ENCODE measurements around the gene AP1S2. TPM values are rescaled to one million over a fixed set of nuclear protein-coding genes. Genes with fewer than 3 reads are reported as not detected.
A peak's percentile ranks its signal among the peaks of the same experiment; 100 is the strongest.

AP1S2 gene
- total and polyA plus RNA-seq, 9 of the 15 experiments (the other 6 are each of a cell fraction or from before 2014, with no cell fraction given), result 11.1 to 64.2 (median 25.8) TPM

DNA sequence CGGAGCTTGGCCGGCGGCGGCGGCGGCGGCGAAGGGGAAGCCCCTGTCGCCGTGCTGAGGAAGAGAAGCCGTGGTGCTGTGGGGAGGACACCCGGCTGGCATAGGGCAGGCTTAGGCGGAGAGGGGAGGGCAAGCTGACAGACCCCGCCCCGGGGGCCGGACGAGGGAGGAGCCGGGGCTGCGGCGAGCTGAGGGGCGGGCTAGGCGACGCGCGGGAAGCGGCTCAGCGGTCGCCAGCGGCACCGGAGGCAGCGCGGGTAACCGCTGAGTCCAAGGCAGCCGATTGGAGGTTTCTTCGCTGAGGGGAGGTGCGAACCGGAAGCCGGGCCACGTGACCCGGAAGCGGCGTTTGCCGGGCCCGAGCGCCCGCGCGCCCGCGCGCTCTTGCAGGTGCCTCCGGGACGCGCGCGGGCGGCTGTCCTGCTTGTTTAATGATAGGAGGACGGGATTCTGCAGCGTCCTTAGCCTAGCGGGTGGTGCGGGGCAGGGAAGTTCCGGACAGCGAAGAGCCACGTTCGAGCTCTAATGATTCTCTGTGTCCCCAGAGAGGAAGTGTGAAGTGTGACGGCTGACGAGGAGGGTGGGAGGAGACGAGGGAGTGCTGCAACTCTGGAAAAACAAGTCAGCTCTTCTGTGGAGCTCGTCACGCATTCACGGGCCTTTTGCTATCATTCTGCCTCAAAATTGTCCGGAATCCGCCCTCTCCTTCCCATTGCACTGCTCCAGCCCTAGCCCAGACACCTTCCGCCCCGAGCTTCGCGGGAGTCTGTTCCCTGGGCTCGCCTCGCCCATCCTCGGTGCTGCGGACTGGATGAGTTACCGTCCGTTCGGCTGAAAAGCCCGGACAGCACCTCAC, at the start of gene AP1S2 (continued):
- TF ChIP-seq, protein P1, sequence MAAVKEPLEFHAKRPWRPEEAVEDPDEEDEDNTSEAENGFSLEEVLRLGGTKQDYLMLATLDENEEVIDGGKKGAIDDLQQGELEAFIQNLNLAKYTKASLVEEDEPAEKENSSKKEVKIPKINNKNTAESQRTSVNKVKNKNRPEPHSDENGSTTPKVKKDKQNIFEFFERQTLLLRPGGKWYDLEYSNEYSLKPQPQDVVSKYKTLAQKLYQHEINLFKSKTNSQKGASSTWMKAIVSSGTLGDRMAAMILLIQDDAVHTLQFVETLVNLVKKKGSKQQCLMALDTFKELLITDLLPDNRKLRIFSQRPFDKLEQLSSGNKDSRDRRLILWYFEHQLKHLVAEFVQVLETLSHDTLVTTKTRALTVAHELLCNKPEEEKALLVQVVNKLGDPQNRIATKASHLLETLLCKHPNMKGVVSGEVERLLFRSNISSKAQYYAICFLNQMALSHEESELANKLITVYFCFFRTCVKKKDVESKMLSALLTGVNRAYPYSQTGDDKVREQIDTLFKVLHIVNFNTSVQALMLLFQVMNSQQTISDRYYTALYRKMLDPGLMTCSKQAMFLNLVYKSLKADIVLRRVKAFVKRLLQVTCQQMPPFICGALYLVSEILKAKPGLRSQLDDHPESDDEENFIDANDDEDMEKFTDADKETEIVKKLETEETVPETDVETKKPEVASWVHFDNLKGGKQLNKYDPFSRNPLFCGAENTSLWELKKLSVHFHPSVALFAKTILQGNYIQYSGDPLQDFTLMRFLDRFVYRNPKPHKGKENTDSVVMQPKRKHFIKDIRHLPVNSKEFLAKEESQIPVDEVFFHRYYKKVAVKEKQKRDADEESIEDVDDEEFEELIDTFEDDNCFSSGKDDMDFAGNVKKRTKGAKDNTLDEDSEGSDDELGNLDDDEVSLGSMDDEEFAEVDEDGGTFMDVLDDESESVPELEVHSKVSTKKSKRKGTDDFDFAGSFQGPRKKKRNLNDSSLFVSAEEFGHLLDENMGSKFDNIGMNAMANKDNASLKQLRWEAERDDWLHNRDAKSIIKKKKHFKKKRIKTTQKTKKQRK (IDR thresholded peaks at IDR 0.05; ENCODE audit: borderline replicate concordance, low read depth, low read length), result no peak
- TF ChIP-seq ZNF436 (CRISPR knock-in tag; IDR thresholded peaks at IDR 0.05) (no peak), BHLHE40 (IDR thresholded peaks at IDR 0.05; ENCODE audit: low read length) (peak; percentile 80), ZNF143 (CRISPR knock-in tag; IDR thresholded peaks at IDR 0.05) (no peak), JUN (IDR thresholded peaks at IDR 0.05; ENCODE audit: borderline replicate concordance, low read depth, low read length) (no peak; the same call in 1 of the 2 replicates), JUN (CRISPR knock-in tag; IDR thresholded peaks at IDR 0.05; ENCODE audit: borderline replicate concordance) (no peak), OTX1 (CRISPR knock-in tag; IDR thresholded peaks at IDR 0.05) (no peak), CBFA2T2 (conservative IDR thresholded peaks at IDR 0.05) (peak; percentile 60), TRIM28 (IDR thresholded peaks at IDR 0.05) (no peak), RBM22 (IDR thresholded peaks at IDR 0.05; ENCODE audit: low read depth, low read length, poor library complexity, severe bottlenecking) (no peak), HNRNPL (IDR thresholded peaks at IDR 0.05; ENCODE audit: low read depth, low read length) (peak; percentile 53; the same call in 1 of the 2 replicates), RCOR1 (IDR thresholded peaks at IDR 0.05; ENCODE audit: borderline replicate concordance in 1 of 2, low read depth in 2 of 2, low read length in 2 of 2) (no peak), HCFC1 (IDR thresholded peaks at IDR 0.05; ENCODE audit: low read depth, low read length) (peak; percentile 42; the same call in 1 of the 2 replicates), ZNF311 (CRISPR knock-in tag; IDR thresholded peaks at IDR 0.05) (no peak), KLF10 (CRISPR knock-in tag; IDR thresholded peaks at IDR 0.05) (no peak), BDP1 (IDR thresholded peaks at IDR 0.05; ENCODE audit: insufficient read depth, insufficient read length) (no peak), BCL6 (CRISPR knock-in tag; IDR thresholded peaks at IDR 0.05) (no peak)
- TF ChIP-seq, protein P2, sequence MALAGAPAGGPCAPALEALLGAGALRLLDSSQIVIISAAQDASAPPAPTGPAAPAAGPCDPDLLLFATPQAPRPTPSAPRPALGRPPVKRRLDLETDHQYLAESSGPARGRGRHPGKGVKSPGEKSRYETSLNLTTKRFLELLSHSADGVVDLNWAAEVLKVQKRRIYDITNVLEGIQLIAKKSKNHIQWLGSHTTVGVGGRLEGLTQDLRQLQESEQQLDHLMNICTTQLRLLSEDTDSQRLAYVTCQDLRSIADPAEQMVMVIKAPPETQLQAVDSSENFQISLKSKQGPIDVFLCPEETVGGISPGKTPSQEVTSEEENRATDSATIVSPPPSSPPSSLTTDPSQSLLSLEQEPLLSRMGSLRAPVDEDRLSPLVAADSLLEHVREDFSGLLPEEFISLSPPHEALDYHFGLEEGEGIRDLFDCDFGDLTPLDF (CRISPR knock-in tag; IDR thresholded peaks at IDR 0.05), result peak; percentile 54
- TF ChIP-seq, protein P3, sequence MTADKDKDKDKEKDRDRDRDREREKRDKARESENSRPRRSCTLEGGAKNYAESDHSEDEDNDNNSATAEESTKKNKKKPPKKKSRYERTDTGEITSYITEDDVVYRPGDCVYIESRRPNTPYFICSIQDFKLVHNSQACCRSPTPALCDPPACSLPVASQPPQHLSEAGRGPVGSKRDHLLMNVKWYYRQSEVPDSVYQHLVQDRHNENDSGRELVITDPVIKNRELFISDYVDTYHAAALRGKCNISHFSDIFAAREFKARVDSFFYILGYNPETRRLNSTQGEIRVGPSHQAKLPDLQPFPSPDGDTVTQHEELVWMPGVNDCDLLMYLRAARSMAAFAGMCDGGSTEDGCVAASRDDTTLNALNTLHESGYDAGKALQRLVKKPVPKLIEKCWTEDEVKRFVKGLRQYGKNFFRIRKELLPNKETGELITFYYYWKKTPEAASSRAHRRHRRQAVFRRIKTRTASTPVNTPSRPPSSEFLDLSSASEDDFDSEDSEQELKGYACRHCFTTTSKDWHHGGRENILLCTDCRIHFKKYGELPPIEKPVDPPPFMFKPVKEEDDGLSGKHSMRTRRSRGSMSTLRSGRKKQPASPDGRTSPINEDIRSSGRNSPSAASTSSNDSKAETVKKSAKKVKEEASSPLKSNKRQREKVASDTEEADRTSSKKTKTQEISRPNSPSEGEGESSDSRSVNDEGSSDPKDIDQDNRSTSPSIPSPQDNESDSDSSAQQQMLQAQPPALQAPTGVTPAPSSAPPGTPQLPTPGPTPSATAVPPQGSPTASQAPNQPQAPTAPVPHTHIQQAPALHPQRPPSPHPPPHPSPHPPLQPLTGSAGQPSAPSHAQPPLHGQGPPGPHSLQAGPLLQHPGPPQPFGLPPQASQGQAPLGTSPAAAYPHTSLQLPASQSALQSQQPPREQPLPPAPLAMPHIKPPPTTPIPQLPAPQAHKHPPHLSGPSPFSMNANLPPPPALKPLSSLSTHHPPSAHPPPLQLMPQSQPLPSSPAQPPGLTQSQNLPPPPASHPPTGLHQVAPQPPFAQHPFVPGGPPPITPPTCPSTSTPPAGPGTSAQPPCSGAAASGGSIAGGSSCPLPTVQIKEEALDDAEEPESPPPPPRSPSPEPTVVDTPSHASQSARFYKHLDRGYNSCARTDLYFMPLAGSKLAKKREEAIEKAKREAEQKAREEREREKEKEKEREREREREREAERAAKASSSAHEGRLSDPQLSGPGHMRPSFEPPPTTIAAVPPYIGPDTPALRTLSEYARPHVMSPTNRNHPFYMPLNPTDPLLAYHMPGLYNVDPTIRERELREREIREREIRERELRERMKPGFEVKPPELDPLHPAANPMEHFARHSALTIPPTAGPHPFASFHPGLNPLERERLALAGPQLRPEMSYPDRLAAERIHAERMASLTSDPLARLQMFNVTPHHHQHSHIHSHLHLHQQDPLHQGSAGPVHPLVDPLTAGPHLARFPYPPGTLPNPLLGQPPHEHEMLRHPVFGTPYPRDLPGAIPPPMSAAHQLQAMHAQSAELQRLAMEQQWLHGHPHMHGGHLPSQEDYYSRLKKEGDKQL (CRISPR knock-in tag; IDR thresholded peaks at IDR 0.05; ENCODE audit: borderline replicate concordance), result no peak
